OCI-LY1 (cell line): ENCODE results near the gene LNPEP.

Experiments used
- H2AFZ ChIP-seq: fragments of 200-600 bp; sonication (generic), shearing (Covaris generic); 2 replicates; pipeline ENCODE4 v1.6.0; 2014; ENCODE audit warnings: antibody characterized with exemption, mild to moderate bottlenecking, low read length
- H3F3A ChIP-seq: fragments of 200-600 bp; sonication (generic), shearing (Covaris generic); 2 replicates; pipeline ENCODE4 v1.6.0; 2014; ENCODE audit warnings: mild to moderate bottlenecking, antibody characterized with exemption, low read length, moderate library complexity; ENCODE audit not compliant: insufficient read depth
- H3K27ac ChIP-seq: fragments of 200-600 bp; sonication (generic); 2 replicates; pipeline ENCODE4 v1.5.1; 2014; ENCODE audit warnings: low read length, mixed run types, mild to moderate bottlenecking, low read depth; ENCODE audit not compliant: poor library complexity, severe bottlenecking
- H3K27me3 ChIP-seq: fragments of 200-600 bp; sonication (generic); 2 replicates; pipeline ENCODE4 v1.6.0; 2014; ENCODE audit warnings: antibody characterized with exemption, mild to moderate bottlenecking, low read length, moderate library complexity; ENCODE audit not compliant: insufficient read depth
- H3K36me3 ChIP-seq: fragments of 200-600 bp; sonication (generic); 2 replicates; pipeline ENCODE4 v1.6.1; 2014; ENCODE audit warnings: mild to moderate bottlenecking, antibody characterized with exemption, low read length, moderate library complexity, mixed read lengths; ENCODE audit not compliant: insufficient read depth
- H3K4me1 ChIP-seq: fragments of 200-600 bp; sonication (generic); 2 replicates; pipeline ENCODE4 v1.5.1; 2014; ENCODE audit warnings: mild to moderate bottlenecking, low read length, moderate library complexity; ENCODE audit not compliant: insufficient read depth, severe bottlenecking
- H3K4me2 ChIP-seq: fragments of 200-600 bp; sonication (generic), shearing (Covaris generic); 2 replicates; pipeline ENCODE4 v1.6.1; 2014; ENCODE audit warnings: low read length
- H3K4me3 ChIP-seq: fragments of 200-600 bp; sonication (generic); 2 replicates; pipeline ENCODE4 v1.5.1; 2014; ENCODE audit warnings: low read length, low read depth, mild to moderate bottlenecking, mixed read lengths; ENCODE audit not compliant: poor library complexity, severe bottlenecking
- H3K79me2 ChIP-seq: fragments of 200-600 bp; shearing (Covaris generic); 2 replicates; pipeline ENCODE4 v1.6.1; 2016; ENCODE audit warnings: mixed run types, low read length, mixed read lengths; ENCODE audit not compliant: insufficient read depth
- H3K9ac ChIP-seq: fragments of 200-600 bp; sonication (generic), shearing (Covaris generic); 2 replicates; pipeline ENCODE4 v1.6.1; 2014; ENCODE audit warnings: mild to moderate bottlenecking, low read length, mixed read lengths
- H3K9me2 ChIP-seq: fragments of 200-600 bp; sonication (generic), shearing (Covaris generic); 2 replicates; pipeline ENCODE4 v1.6.1; 2014; ENCODE audit warnings: low read depth, mild to moderate bottlenecking, low read length, mixed read lengths
- H3K9me3 ChIP-seq: fragments of 200-600 bp; shearing (Covaris generic); 2 replicates; pipeline ENCODE4 v1.6.1; 2014; ENCODE audit warnings: low read length, mixed read lengths
- H4K20me1 ChIP-seq: fragments of 200-600 bp; sonication (generic), shearing (Covaris generic); 2 replicates; pipeline ENCODE4 v1.6.0; 2016; ENCODE audit warnings: mild to moderate bottlenecking, low read length; ENCODE audit not compliant: insufficient read depth
- CTCF ChIP-seq: fragments of 200-600 bp; sonication (generic), shearing (Covaris generic); IDR thresholded peaks from 2 replicates; pipeline ENCODE4 v1.5.1; 2017; ENCODE audit warnings: mild to moderate bottlenecking, antibody characterized with exemption, low read length, moderate library complexity, mixed read lengths
- EZH2 ChIP-seq: fragments of 200-600 bp; sonication (generic), shearing (Covaris generic); IDR thresholded peaks from 2 replicates; pipeline ENCODE4 v1.8.0; 2017; ENCODE audit warnings: borderline replicate concordance, mixed run types, mild to moderate bottlenecking, antibody characterized with exemption, low read length, moderate library complexity, mixed read lengths

LNPEP gene

GRCh38 chr5:96999856-97000255 lies 64.0 kb downstream of the LNPEP start:
- Histone ChIP-seq H3K9me3 (no peaks in the 10 kb centered on the region), H2AFZ (no peak overlapping the region), H3K4me3 (no peak overlapping the region), H3K9me2 (no peaks in the 10 kb centered on the region), H3K79me2 (no peaks in the 10 kb centered on the region), H3K4me1 (no peaks in the 10 kb centered on the region), H3K36me3 (peaks cover 91% of the 10 kb centered on the region), H3F3A (no peaks in the 10 kb centered on the region), H3K27ac (no peak overlapping the region), H3K9ac (no peak overlapping the region), H4K20me1 (no peaks in the 10 kb centered on the region), H3K4me2 (no peak overlapping the region), H3K27me3 (no peaks in the 10 kb centered on the region)
- no peak for TF ChIP-seq EZH2
- no peak for TF ChIP-seq CTCF

GRCh38 chr5:97000391-97000790 lies 64.5 kb downstream of the LNPEP start:
- no peaks in the 10 kb centered on the region for H3F3A ChIP-seq
- H3K9me3 ChIP-seq, result no peaks in the 10 kb centered on the region
- no peaks in the 10 kb centered on the region for H3K9me2 ChIP-seq
- H3K27ac ChIP-seq, result no peak overlapping the region
- H3K4me2 ChIP-seq, result no peak overlapping the region
- no peaks in the 10 kb centered on the region for H3K27me3 ChIP-seq
- H3K4me3 ChIP-seq, result no peak overlapping the region
- no peaks in the 10 kb centered on the region for H4K20me1 ChIP-seq
- H3K79me2 ChIP-seq, result no peaks in the 10 kb centered on the region
- H2AFZ ChIP-seq, result no peak overlapping the region
- TF ChIP-seq CTCF, result no peak
- TF ChIP-seq EZH2, result no peak
- peaks cover 91% of the 10 kb centered on the region for H3K36me3 ChIP-seq
- no peak overlapping the region for H3K9ac ChIP-seq
- H3K4me1 ChIP-seq, result no peaks in the 10 kb centered on the region

- Histone ChIP-seq H3K27me3 (no peaks in the 10 kb centered on the region), H4K20me1 (no peaks in the 10 kb centered on the region), H3K79me2 (no peaks in the 10 kb centered on the region), H3K4me1 (peaks cover 4% of the 10 kb centered on the region), H3K4me3 (no peak overlapping the region), H3K9me3 (no peaks in the 10 kb centered on the region), H3F3A (peaks cover 5% of the 10 kb centered on the region; the same call in 1 of the 2 replicates), H3K9ac (no peak overlapping the region), H3K9me2 (no peaks in the 10 kb centered on the region), H3K27ac (no peak overlapping the region), H3K4me2 (no peak overlapping the region), H2AFZ (no peak overlapping the region), H3K36me3 (peaks cover 93% of the 10 kb centered on the region)
- TF ChIP-seq EZH2 (no peak), CTCF (no peak)
Measured at GRCh38 chr5:97002983-97003382, 67.1 kb downstream of the LNPEP start.
